HCT116 (cell line): ENCODE results near the gene ABCC1. TPM values are rescaled to one million over a fixed set of nuclear protein-coding genes. Genes with fewer than 3 reads are reported as not detected.

ENCODE experiments used
- ATAC-seq: fragments of 200-7000 bp; cut with Tn5 transposase; 2 replicates; pipeline ENCODE4 v1.9.1; 2020; ENCODE audit warnings: mild to moderate bottlenecking, moderate library complexity
- BruUV-seq: library from RNA; stranded (reverse); fragments of 400-500 nt; replicated peaks from 2 replicates; lab custom pipeline; 2021; lab: Mats Ljungman, UMichigan
- CTCF ChIA-PET: fragments of 300-600 bp; sonication (Branson Sonifier 250); formaldehyde crosslinking; loops from one replicate; lab custom pipeline; 2021; ENCODE audit warnings: antibody characterized with exemption; lab: Charles Lee
- POLR2A ChIA-PET: fragments of 300-600, 350-600 bp; sonication (Branson Sonifier 250); formaldehyde crosslinking; loops from one replicate; lab custom pipeline; 2021; ENCODE audit warnings: antibody characterized with exemption; lab: Charles Lee
- RAD21 ChIA-PET, 2 experiments: fragments of 300-600 bp; sonication (Branson Sonifier 250); formaldehyde crosslinking; loops; one replicate each; lab custom pipeline; 2023; ENCODE audit warnings: low total read pairs in 2 of 2; ENCODE audit not compliant: uncharacterized antibody in 2 of 2, unreplicated experiment in 2 of 2, low non-redundant PET in 1 of 2; lab: Charles Lee
- DNase-seq: peaks from one replicate; pipeline ENCODE4 v3.0.0-alpha.2; 2010; ENCODE audit warnings: low read depth, low spot score
- H2AFZ ChIP-seq: fragments of 200-600 bp; shearing (Covaris generic), sonication (generic); 2 replicates; pipeline ENCODE4 v1.6.1; 2017; ENCODE audit warnings: low read depth, mixed run types, mixed read lengths, antibody characterized with exemption, low read length; ENCODE audit not compliant: poor library complexity, severe bottlenecking
- H3K27ac ChIP-seq: 2 replicates; pipeline ENCODE4 v1.5.1; 2012; ENCODE audit warnings: low read depth, low read length
- H3K27me3 ChIP-seq: fragments of 200-600 bp; sonication (generic); 2 replicates; pipeline ENCODE4 v1.6.1; 2016; ENCODE audit warnings: mixed run types, low read length, mixed read lengths; ENCODE audit not compliant: insufficient read depth
- H3K36me3 ChIP-seq, 2 experiments: fragments of 200-500 bp in 1 of 2; fragments of 200-600 bp in 1 of 2; sonication (Bioruptor generic) in 1 of 2; sonication (generic) in 1 of 2; 2 replicates each; pipeline versions ENCODE4 v1.5.1 to v1.6.1; 2014 to 2016; ENCODE audit warnings: low read length in 2 of 2, inconsistent platforms in 1 of 2, mixed read lengths in 1 of 2, mixed run types in 1 of 2; ENCODE audit not compliant: insufficient read depth in 2 of 2, control insufficient read depth in 1 of 2
- H3K4me1 ChIP-seq, 2 experiments: fragments of 200-600 bp in 1 of 2; sonication (generic) in 1 of 2; 2 replicates each; pipeline versions ENCODE4 v1.5.1 to v1.6.1; 2012 to 2017; ENCODE audit warnings: low read length in 2 of 2, inconsistent platforms in 1 of 2, mild to moderate bottlenecking in 1 of 2, mixed read lengths in 1 of 2, mixed run types in 1 of 2, moderate library complexity in 1 of 2; ENCODE audit not compliant: insufficient read depth in 2 of 2, control insufficient read depth in 1 of 2
- H3K4me2 ChIP-seq: fragments of 200-600 bp; sonication (generic); 2 replicates; pipeline ENCODE4 v1.6.1; 2017; ENCODE audit warnings: mixed run types, low read length, mixed read lengths
- H3K4me3 ChIP-seq, 2 experiments: fragments of 200-600 bp in 1 of 2; sonication (generic) in 1 of 2; replicated peaks in 1 of 2; 2 replicates each; pipeline ENCODE4 v1.5.1; 2011 to 2016; ENCODE audit warnings: low read length in 2 of 2, control low read depth in 1 of 2, low read depth in 1 of 2, mild to moderate bottlenecking in 1 of 2, mixed read lengths in 1 of 2, mixed run types in 1 of 2
- H3K79me2 ChIP-seq: fragments of 200-600 bp; sonication (generic); 2 replicates; pipeline ENCODE4 v1.6.1; 2017; ENCODE audit warnings: mild to moderate bottlenecking, mixed run types, low read length, moderate library complexity, mixed read lengths; ENCODE audit not compliant: insufficient read depth
- H3K9ac ChIP-seq: fragments of 200-600 bp; sonication (generic); 2 replicates; pipeline ENCODE4 v1.6.1; 2016; ENCODE audit warnings: low read length, mixed read lengths
- H3K9me2 ChIP-seq: fragments of 200-600 bp; sonication (generic), shearing (Covaris generic); 2 replicates; pipeline ENCODE4 v1.6.1; 2017; ENCODE audit warnings: mixed run types, mild to moderate bottlenecking, moderate library complexity; ENCODE audit not compliant: insufficient read depth
- H3K9me3 ChIP-seq, 2 experiments: fragments of 200-500 bp in 1 of 2; fragments of 200-600 bp in 1 of 2; sonication (Bioruptor generic) in 1 of 2; sonication (generic) in 1 of 2; 2 replicates each; pipeline ENCODE4 v1.6.1; 2014 to 2017; ENCODE audit warnings: low read length in 2 of 2, mixed read lengths in 2 of 2, inconsistent platforms in 1 of 2, low read depth in 1 of 2, mild to moderate bottlenecking in 1 of 2, mixed run types in 1 of 2, moderate library complexity in 1 of 2; ENCODE audit not compliant: control insufficient read depth in 1 of 2, insufficient read depth in 1 of 2
- H4K20me1 ChIP-seq: fragments of 200-600 bp; sonication (generic), shearing (Covaris generic); 2 replicates; pipeline ENCODE4 v1.6.1; 2017; ENCODE audit warnings: mixed run types, mild to moderate bottlenecking, moderate library complexity; ENCODE audit not compliant: insufficient read depth
- ATF3 ChIP-seq: IDR thresholded peaks from 2 replicates; pipeline ENCODE4 v1.6.1; 2012
- CEBPB ChIP-seq: IDR thresholded peaks from 2 replicates; pipeline ENCODE4 v1.6.1; 2012; ENCODE audit warnings: low read depth
- ELF1 ChIP-seq: IDR thresholded peaks from 2 replicates; pipeline ENCODE4 v1.6.1; 2012; ENCODE audit warnings: low read depth, borderline replicate concordance
- EZH2 ChIP-seq: fragments of 200-600 bp; sonication (generic); IDR thresholded peaks from 2 replicates; pipeline ENCODE4 v1.6.1; 2017; ENCODE audit warnings: antibody characterized with exemption, mixed run types
- EZH2phosphoT487 ChIP-seq: fragments of 200-600 bp; IDR thresholded peaks from 2 replicates; pipeline ENCODE4 v1.6.1; 2018; ENCODE audit warnings: antibody characterized with exemption, borderline replicate concordance
- FOSL1 ChIP-seq: IDR thresholded peaks from 2 replicates; pipeline ENCODE4 v1.6.1; 2012; ENCODE audit warnings: low read depth
- JUND ChIP-seq: IDR thresholded peaks from 2 replicates; pipeline ENCODE4 v1.6.1; 2012
- MAX ChIP-seq: IDR thresholded peaks from 2 replicates; pipeline ENCODE4 v1.6.1; 2012
- POLR2A ChIP-seq: IDR thresholded peaks from 2 replicates; pipeline ENCODE4 v1.7.0; 2011; ENCODE audit warnings: borderline replicate concordance; ENCODE audit not compliant: insufficient read depth, insufficient read length; ENCODE audit errors: extremely low read depth
- POLR2AphosphoS5 ChIP-seq: IDR thresholded peaks from 2 replicates; pipeline ENCODE4 v1.6.1; 2011; ENCODE audit warnings: mild to moderate bottlenecking, low read depth, low read length, moderate library complexity
- REST ChIP-seq: IDR thresholded peaks from 2 replicates; pipeline ENCODE4 v1.6.1; 2012; ENCODE audit warnings: low read depth
- SP1 ChIP-seq: IDR thresholded peaks from 2 replicates; pipeline ENCODE4 v1.6.1; 2012; ENCODE audit warnings: low read depth
- TCF7L2 ChIP-seq: IDR thresholded peaks from 2 replicates; pipeline ENCODE4 v1.7.0; 2011; ENCODE audit warnings: borderline replicate concordance, inconsistent platforms; ENCODE audit not compliant: insufficient read depth, insufficient read length; ENCODE audit errors: extremely low read depth
- YY1 ChIP-seq: IDR thresholded peaks from 2 replicates; pipeline ENCODE4 v1.6.1; 2011; ENCODE audit warnings: low read length, low read depth, moderate library complexity, mild to moderate bottlenecking; ENCODE audit not compliant: insufficient replicate concordance; ENCODE audit errors: extremely low read depth
- ZBTB33 ChIP-seq: IDR thresholded peaks from 2 replicates; pipeline ENCODE4 v1.6.1; 2011; ENCODE audit warnings: mild to moderate bottlenecking, low read length, moderate library complexity; ENCODE audit not compliant: insufficient replicate concordance; ENCODE audit errors: extremely low read depth
- intact Hi-C: fragments of 100-400 bp; cut with micrococcal nuclease; formaldehyde crosslinking; loops from 2 replicates; pipeline ENCODE4 v1.10.0; 2022
- total RNA-seq: library from RNA; stranded (reverse); gene quantifications from one replicate; pipeline ENCODE4 v1.2.1, GENCODE V29; 2021; ENCODE audit not compliant: unreplicated experiment

ABCC1 gene
- total RNA-seq, 1 experiment from 2014 or later: 61.9 TPM

- Histone ChIP-seq H4K20me1 (no peaks in the 10 kb centered on the region), H3K4me3 (no peak overlapping the region), H3K4me1 (peaks cover 0 to 8% of the 10 kb centered on the region in 2 experiments; a peak in 1 of 4 replicates), H3K27ac (no peak overlapping the region), H3K27me3 (no peaks in the 10 kb centered on the region), H3K79me2 (no peaks in the 10 kb centered on the region; the same call in 1 of the 2 replicates), H3K9me3 (no peaks in the 10 kb centered on the region), H2AFZ (no peak overlapping the region), H3K9ac (no peak overlapping the region), H3K36me3 (peaks cover 12 to 19% of the 10 kb centered on the region in 2 experiments; a peak in 3 of 4 replicates), H3K9me2 (no peaks in the 10 kb centered on the region), H3K4me2 (no peak overlapping the region)
- ChIA-PET RAD21 (no interaction called here), CTCF (no interaction called here), POLR2A (no interaction called here)
- ATAC-seq (no peak), DNase-seq (no peak)
- BruUV-seq: no TSS peak
- TF ChIP-seq ZBTB33 (no peak), JUND (no peak), POLR2A (no peak), EZH2 (no peak), ATF3 (no peak), POLR2AphosphoS5 (no peak), CEBPB (no peak), REST (no peak), ELF1 (no peak), TCF7L2 (no peak), FOSL1 (no peak), MAX (no peak), SP1 (no peak), YY1 (no peak), EZH2phosphoT487 (no peak)
- intact Hi-C loops: no loop called here
Observed at GRCh38 chr16:16146380-16147315, 197.2 kb downstream of the ABCC1 start.
